Suprapubic skin (tissue), 4 donors: Measurements from ENCODE around the gene CUEDC1.

Experiments used
- EP300 ChIP-seq: sonication (generic); formaldehyde crosslinking; IDR thresholded peaks from one replicate; pipeline ENCODE4 v1.6.1; 2017; ENCODE audit warnings: antibody characterized with exemption
- POLR2A ChIP-seq, 2 donors: fragments of 450-650 bp; IDR thresholded peaks; one replicate each; pipeline ENCODE4 v1.6.1; 2017; ENCODE audit warnings: antibody characterized with exemption in 2 of 2, mild to moderate bottlenecking in 2 of 2, moderate library complexity in 2 of 2
- POLR2AphosphoS5 ChIP-seq, 3 donors: sonication (generic); formaldehyde crosslinking; IDR thresholded peaks; one replicate each; pipeline ENCODE4 v1.6.1; 2017; ENCODE audit warnings: antibody characterized with exemption in 3 of 3
- TF ChIP-seq, protein P1 (sequence below), 2 donors: fragments of 200-600 bp in 1 of 2; fragments of 450-650 bp in 1 of 2; sonication (generic) in 1 of 2; IDR thresholded peaks; one replicate each; pipeline ENCODE4 v1.5.1; 2016 to 2019; ENCODE audit warnings: antibody characterized with exemption in 2 of 2, mild to moderate bottlenecking in 1 of 2, moderate library complexity in 1 of 2

DNA sequence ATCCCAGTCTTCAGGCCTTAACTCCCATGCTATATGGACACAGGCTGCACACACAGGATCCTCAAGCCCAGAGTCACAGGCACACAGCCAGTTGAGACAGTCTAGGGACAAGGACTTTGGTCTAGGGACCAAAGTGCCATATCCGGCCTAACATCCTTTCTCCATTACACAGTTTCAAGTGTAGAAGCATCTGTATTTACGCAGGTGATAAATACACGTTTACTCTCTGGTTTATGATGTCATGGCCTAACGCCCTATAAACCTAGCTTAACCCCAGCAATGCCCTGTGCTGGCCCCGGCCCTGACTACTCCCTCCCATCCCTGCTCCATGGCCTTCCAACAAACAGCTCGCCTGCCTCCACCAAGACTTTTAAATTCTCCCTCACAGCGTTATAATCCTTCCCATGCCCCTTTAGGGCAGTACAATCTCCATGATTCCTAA is 17.1 kb downstream of the CUEDC1 start:
- TF ChIP-seq, protein P1, sequence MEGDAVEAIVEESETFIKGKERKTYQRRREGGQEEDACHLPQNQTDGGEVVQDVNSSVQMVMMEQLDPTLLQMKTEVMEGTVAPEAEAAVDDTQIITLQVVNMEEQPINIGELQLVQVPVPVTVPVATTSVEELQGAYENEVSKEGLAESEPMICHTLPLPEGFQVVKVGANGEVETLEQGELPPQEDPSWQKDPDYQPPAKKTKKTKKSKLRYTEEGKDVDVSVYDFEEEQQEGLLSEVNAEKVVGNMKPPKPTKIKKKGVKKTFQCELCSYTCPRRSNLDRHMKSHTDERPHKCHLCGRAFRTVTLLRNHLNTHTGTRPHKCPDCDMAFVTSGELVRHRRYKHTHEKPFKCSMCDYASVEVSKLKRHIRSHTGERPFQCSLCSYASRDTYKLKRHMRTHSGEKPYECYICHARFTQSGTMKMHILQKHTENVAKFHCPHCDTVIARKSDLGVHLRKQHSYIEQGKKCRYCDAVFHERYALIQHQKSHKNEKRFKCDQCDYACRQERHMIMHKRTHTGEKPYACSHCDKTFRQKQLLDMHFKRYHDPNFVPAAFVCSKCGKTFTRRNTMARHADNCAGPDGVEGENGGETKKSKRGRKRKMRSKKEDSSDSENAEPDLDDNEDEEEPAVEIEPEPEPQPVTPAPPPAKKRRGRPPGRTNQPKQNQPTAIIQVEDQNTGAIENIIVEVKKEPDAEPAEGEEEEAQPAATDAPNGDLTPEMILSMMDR (IDR thresholded peaks at IDR 0.05), result no peak
- TF ChIP-seq POLR2A (IDR thresholded peaks at IDR 0.05) (no peak), EP300 (no peak), POLR2AphosphoS5 (IDR thresholded peaks at IDR 0.05) (no peak)
